WERI-Rb-1 (cell line): ENCODE measurements around the gene UNC5B.

Experiments used
- DNase-seq: peaks from one replicate; pipeline ENCODE4 v3.0.0-alpha.2; 2020
- H3K27ac ChIP-seq: fragments of 250-450 bp; sonication (Bioruptor Pico); 2 replicates; pipeline ENCODE4 v1.5.1; 2020; ENCODE audit warnings: mild to moderate bottlenecking, moderate library complexity
- H3K27me3 ChIP-seq: fragments of 250-450 bp; sonication (Bioruptor Pico); 2 replicates; pipeline ENCODE4 v1.5.1; 2021; ENCODE audit warnings: mild to moderate bottlenecking, low read depth, moderate library complexity; ENCODE audit not compliant: insufficient read depth, severe bottlenecking
- H3K36me3 ChIP-seq: fragments of 250-450 bp; sonication (Bioruptor Pico); 2 replicates; pipeline ENCODE4 v1.5.1; 2020; ENCODE audit warnings: mild to moderate bottlenecking, moderate library complexity
- H3K4me3 ChIP-seq: 2 replicates; pipeline ENCODE4 v1.5.1; 2011; ENCODE audit warnings: low read depth, mild to moderate bottlenecking, control low read depth, low read length
- H3K9me3 ChIP-seq: fragments of 250-450 bp; sonication (Bioruptor Pico); 2 replicates; pipeline ENCODE4 v1.5.1; 2021; ENCODE audit warnings: mild to moderate bottlenecking, moderate library complexity; ENCODE audit not compliant: severe bottlenecking
- CTCF ChIP-seq: IDR thresholded peaks from 2 replicates; pipeline ENCODE4 v1.5.1; 2011; ENCODE audit warnings: low read depth, mild to moderate bottlenecking, control low read depth, inconsistent platforms, low read length

UNC5B gene

GRCh38 chr10:71344993-71345480 is 132.7 kb downstream of the UNC5B start:
- DNase-seq: no peak
- Histone ChIP-seq H3K36me3 (peaks cover 81% of the 10 kb centered on the region), H3K4me3 (no peak overlapping the region), H3K27me3 (no peaks in the 10 kb centered on the region), H3K27ac (peak overlapping the region; percentile 92), H3K9me3 (no peaks in the 10 kb centered on the region)
- no peak for TF ChIP-seq CTCF

DNA sequence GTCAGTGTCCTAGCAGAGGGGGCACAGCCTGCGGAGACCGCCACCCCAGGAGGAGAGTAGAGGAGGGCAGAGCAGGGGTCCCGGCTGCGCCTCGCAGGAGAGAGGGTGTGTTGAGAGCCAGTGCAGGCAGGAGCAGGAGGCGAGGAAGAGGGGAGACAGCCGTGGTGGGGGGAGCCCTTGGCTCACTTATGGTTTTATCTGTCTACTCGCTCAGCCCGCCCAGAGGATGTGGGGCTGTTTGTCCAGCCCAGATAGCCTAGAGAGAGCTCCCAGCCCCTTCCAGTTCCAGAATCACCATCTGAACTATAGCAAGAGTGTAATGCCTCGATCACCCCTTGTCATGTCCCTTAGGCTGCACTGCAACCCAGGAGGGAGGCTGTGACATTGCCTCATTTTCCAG is 133.3 kb downstream of the UNC5B start:
- TF ChIP-seq CTCF: no peak
- H3K9me3 ChIP-seq: no peaks in the 10 kb centered on the region
- no peak overlapping the region for H3K4me3 ChIP-seq
- H3K36me3 ChIP-seq: peaks cover 77% of the 10 kb centered on the region
- H3K27ac ChIP-seq: peak overlapping the region; percentile 92
- no peak for DNase-seq
- no peaks in the 10 kb centered on the region for H3K27me3 ChIP-seq

- Histone ChIP-seq H3K27me3 (no peaks in the 10 kb centered on the region), H3K36me3 (peaks cover 77% of the 10 kb centered on the region), H3K27ac (peak overlapping the region; percentile 92), H3K4me3 (no peak overlapping the region), H3K9me3 (no peaks in the 10 kb centered on the region)
- peak; percentile 97 for DNase-seq
- TF ChIP-seq CTCF: no peak
Observed at GRCh38 chr10:71346731-71347130, 134.4 kb downstream of the UNC5B start.

DNA sequence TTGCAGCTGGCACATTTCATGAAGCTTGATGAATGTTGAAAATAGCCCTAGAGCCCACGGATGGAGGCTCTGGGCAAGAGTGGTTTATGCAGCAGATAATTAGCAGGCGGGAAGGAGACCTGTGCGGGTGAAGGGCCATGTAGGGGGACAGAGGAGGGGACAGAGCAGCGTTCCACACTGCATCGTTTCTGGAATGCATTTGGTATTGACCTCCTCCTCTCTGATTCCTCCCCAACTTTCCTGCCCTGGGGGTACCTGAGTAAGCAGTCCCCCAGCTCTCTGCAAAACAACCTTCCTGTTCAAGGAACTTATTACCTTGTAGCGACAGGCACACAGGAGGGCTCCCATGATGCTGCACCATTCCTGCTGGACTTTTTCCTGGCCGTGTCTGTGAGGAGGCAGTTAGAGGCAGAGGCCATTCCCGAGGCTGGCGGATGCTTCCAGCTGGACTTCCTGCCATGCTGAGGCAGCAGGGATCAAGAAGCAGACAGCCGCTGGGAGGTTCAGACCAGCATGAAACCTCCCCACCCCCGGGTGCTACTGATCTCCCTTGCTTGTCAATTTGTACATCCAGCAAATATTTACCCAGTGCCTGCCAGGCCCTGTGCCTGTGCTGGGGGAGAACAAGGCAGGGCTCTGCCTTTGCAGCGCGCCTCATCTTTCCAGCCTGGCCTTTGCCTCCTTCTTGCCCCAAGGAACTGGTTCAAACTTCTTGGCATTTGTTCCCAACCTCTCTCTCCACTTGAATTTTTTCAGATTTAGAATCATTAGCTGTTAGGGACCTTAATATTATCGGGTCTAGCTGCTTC is 135.4 kb downstream of the UNC5B start:
- H3K27me3 ChIP-seq: no peaks in the 10 kb centered on the region
- no peak for DNase-seq
- no peaks in the 10 kb centered on the region for H3K9me3 ChIP-seq
- no peak for TF ChIP-seq CTCF
- peaks cover 79% of the 10 kb centered on the region for H3K36me3 ChIP-seq
- peak overlapping the region; percentile 92 for H3K27ac ChIP-seq
- no peak overlapping the region for H3K4me3 ChIP-seq

DNA sequence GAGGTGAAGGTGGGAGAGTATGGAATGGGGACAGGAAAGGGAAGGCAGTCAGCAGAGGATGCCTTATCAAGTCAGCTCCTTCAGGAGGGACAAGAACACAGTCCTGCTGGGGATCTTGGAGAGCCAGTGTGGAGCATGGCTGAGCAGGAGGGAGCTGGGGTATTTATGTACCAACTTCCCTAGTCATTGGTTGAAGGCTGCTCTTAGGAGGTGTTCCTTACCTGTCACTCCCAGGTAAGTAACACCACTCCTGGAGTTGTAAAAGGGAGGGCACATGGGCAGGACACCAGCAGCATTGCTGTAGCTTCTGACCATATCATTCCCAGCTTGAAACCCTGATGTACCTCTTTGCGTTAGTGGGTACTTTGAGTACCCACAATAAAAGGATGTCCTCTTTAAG is 136.5 kb downstream of the UNC5B start:
- peaks cover 73% of the 10 kb centered on the region for H3K36me3 ChIP-seq
- no peaks in the 10 kb centered on the region for H3K9me3 ChIP-seq
- peak overlapping the region; percentile 92 for H3K27ac ChIP-seq
- no peak overlapping the region for H3K4me3 ChIP-seq
- TF ChIP-seq CTCF: no peak
- H3K27me3 ChIP-seq: no peaks in the 10 kb centered on the region
- DNase-seq: no peak

DNA sequence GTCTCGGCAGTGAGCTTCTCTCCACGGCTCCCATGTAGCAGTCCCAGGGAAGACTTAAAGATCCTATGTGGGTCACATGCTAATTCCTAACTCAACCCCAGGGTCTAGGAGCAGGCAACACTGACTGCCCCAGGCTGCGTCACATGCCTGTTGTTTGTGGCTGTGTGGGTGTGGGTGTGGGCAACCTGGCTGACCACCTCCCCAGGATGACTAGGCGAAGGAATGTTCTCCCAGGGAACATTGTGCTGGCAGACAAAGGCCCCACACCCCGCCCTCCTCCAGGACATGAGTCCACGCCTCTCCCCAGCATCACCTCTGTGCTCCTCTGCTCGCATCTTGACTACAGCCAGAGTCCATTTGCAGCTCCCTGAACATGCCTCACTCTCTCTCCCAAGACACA is 137.0 kb downstream of the UNC5B start:
- H3K4me3 ChIP-seq: no peak overlapping the region
- peak overlapping the region; percentile 92 for H3K27ac ChIP-seq
- H3K27me3 ChIP-seq: no peaks in the 10 kb centered on the region
- no peak for DNase-seq
- no peaks in the 10 kb centered on the region for H3K9me3 ChIP-seq
- no peak for TF ChIP-seq CTCF
- H3K36me3 ChIP-seq: peaks cover 73% of the 10 kb centered on the region
